A549 (cell line): Measurements from ENCODE around the gene RBM15. TPM values are rescaled to one million over a fixed set of nuclear protein-coding genes. Genes with fewer than 3 reads are reported as not detected.

Experiments
- ATAC-seq, 2 experiments: fragments of 200-7000 bp in 1 of 2; fragments of >200 bp in 1 of 2; cut with Nextera tagmentation in 1 of 2; cut with Tn5 transposase in 1 of 2; 3 replicates each; pipeline versions ENCODE4 v1.8.0 to v1.9.1; 2018 to 2020; ENCODE audit warnings: mild to moderate bottlenecking in 1 of 2, moderate library complexity in 1 of 2
- CTCF ChIA-PET: fragments of 300-600 bp; sonication (Branson Sonifier 250); formaldehyde crosslinking; extraction: SDS; loops from one replicate; lab custom pipeline; 2021; ENCODE audit warnings: antibody characterized with exemption, inconsistent platforms; lab: Yijun Ruan, JAX
- POLR2A ChIA-PET: fragments of 350-600 bp; formaldehyde crosslinking; extraction: SDS; loops from one replicate; lab custom pipeline; 2021; ENCODE audit warnings: antibody characterized with exemption, inconsistent platforms; lab: Yijun Ruan, JAX
- DNase-seq, 2 experiments: peaks; one replicate each; pipeline versions ENCODE4 v3.0.0 to v3.0.0-alpha.2; 2011 to 2016; ENCODE audit warnings: low read depth in 1 of 2, low spot score in 1 of 2
- FAIRE-seq: peaks from 2 replicates; lab custom pipeline; 2011; peaks lifted over from hg19 to GRCh38; lab: Jason Lieb, UNC
- H3K27ac ChIP-seq, 2 experiments: fragments of >200 bp; sonication (Bioruptor Twin); formaldehyde crosslinking; 3 replicates each; pipeline ENCODE4 v1.5.1; 2016 to 2017
- H3K4me1 ChIP-seq: fragments of >200 bp; sonication (Bioruptor Twin); formaldehyde crosslinking; 3 replicates; pipeline ENCODE4 v1.6.1; 2016
- H3K4me2 ChIP-seq: fragments of >200 bp; sonication (Bioruptor Twin); formaldehyde crosslinking; 3 replicates; pipeline ENCODE4 v1.6.1; 2016
- H3K4me3 ChIP-seq: fragments of >200 bp; sonication (Bioruptor Twin); formaldehyde crosslinking; 3 replicates; pipeline ENCODE4 v1.5.1; 2016
- H3K9me3 ChIP-seq: fragments of >200 bp; sonication (Bioruptor Twin); formaldehyde crosslinking; 3 replicates; pipeline ENCODE4 v1.6.1; 2016
- BHLHE40 ChIP-seq: IDR thresholded peaks from 2 replicates; pipeline ENCODE4 v1.6.1; 2012; ENCODE audit warnings: low read depth, low read length, inconsistent platforms
- CBX8 ChIP-seq: fragments of 200-600 bp; sonication (generic); IDR thresholded peaks from 2 replicates; pipeline ENCODE4 v1.6.1; 2016
- CHD2 ChIP-seq: fragments of 150-350 bp; IDR thresholded peaks from 2 replicates; pipeline ENCODE4 v1.6.1; 2014; ENCODE audit warnings: low read length; ENCODE audit not compliant: partially characterized antibody
- EHF ChIP-seq: fragments of 250-450 bp; sonication (Bioruptor Pico); IDR thresholded peaks from 2 replicates; pipeline ENCODE4 v1.5.0; 2020; ENCODE audit warnings: mild to moderate bottlenecking
- EHMT2 ChIP-seq: fragments of 200-600 bp; sonication (generic); IDR thresholded peaks from 2 replicates; pipeline ENCODE4 v1.6.1; 2016; ENCODE audit warnings: antibody characterized with exemption, low read depth, mild to moderate bottlenecking, moderate library complexity
- EP300 ChIP-seq, 2 experiments: fragments of >200 bp; sonication (Bioruptor Twin); formaldehyde crosslinking; IDR thresholded peaks; 2 replicates in 1 of 2; 3 replicates in 1 of 2; pipeline ENCODE4 v1.6.1; 2016 to 2017
- FOSB ChIP-seq: fragments of 250-450 bp; sonication (Bioruptor Pico); IDR thresholded peaks from 2 replicates; pipeline ENCODE4 v1.5.0; 2020; ENCODE audit warnings: mild to moderate bottlenecking, moderate library complexity
- FOSL2 ChIP-seq, 2 experiments: fragments of 450-650 bp in 1 of 2; fragments of >200 bp in 1 of 2; sonication (Bioruptor Twin) in 1 of 2; formaldehyde crosslinking; IDR thresholded peaks; 2 replicates each; pipeline versions ENCODE4 v1.5.0 to v1.6.1; 2016 to 2020; ENCODE audit warnings: mild to moderate bottlenecking in 1 of 2, moderate library complexity in 1 of 2
- FOXS1 ChIP-seq: fragments of 250-450 bp; sonication (Bioruptor Pico); IDR thresholded peaks from 2 replicates; pipeline ENCODE4 v1.5.0; 2020; ENCODE audit warnings: mild to moderate bottlenecking, moderate library complexity
- HDAC2 ChIP-seq: fragments of 200-600 bp; sonication (generic); IDR thresholded peaks from 2 replicates; pipeline ENCODE4 v1.6.1; 2016
- HOXB13 ChIP-seq: fragments of 250-450 bp; sonication (Bioruptor Pico); IDR thresholded peaks from 2 replicates; pipeline ENCODE4 v1.5.0; 2020; ENCODE audit warnings: low read depth, mild to moderate bottlenecking, moderate library complexity
- HOXB5 ChIP-seq: fragments of 250-450 bp; sonication (Bioruptor Pico); IDR thresholded peaks from 2 replicates; pipeline ENCODE4 v1.5.0; 2020; ENCODE audit warnings: mild to moderate bottlenecking, moderate library complexity
- JUN ChIP-seq, 2 experiments: fragments of >200 bp; sonication (Bioruptor Twin); formaldehyde crosslinking; IDR thresholded peaks; 2 replicates in 1 of 2; 3 replicates in 1 of 2; pipeline ENCODE4 v1.6.1; 2016 to 2017
- KDM5A ChIP-seq: fragments of 200-600 bp; sonication (generic); IDR thresholded peaks from 2 replicates; pipeline ENCODE4 v1.6.1; 2016; ENCODE audit warnings: antibody characterized with exemption, mild to moderate bottlenecking
- MAFK ChIP-seq: fragments of 450-650 bp; IDR thresholded peaks from 2 replicates; pipeline ENCODE4 v1.6.1; 2014; ENCODE audit not compliant: partially characterized antibody
- NFE2L2 ChIP-seq: fragments of 150-350 bp; conservative IDR thresholded peaks from 2 replicates; pipeline ENCODE4 v1.6.1; 2014; ENCODE audit warnings: low read length
- NPAS2 ChIP-seq: fragments of 250-450 bp; sonication (Bioruptor Pico); IDR thresholded peaks from 2 replicates; pipeline ENCODE4 v1.8.0; 2022; ENCODE audit warnings: mild to moderate bottlenecking, moderate library complexity, borderline replicate concordance
- PBX3 ChIP-seq: IDR thresholded peaks from 2 replicates; pipeline ENCODE4 v1.6.1; 2012
- POLR2A ChIP-seq: IDR thresholded peaks from 2 replicates; pipeline ENCODE4 v1.6.1; 2012; ENCODE audit warnings: mild to moderate bottlenecking, low read length
- POLR2AphosphoS2 ChIP-seq: conservative IDR thresholded peaks from 2 replicates; pipeline ENCODE4 v1.6.1; 2012; ENCODE audit warnings: low read length, improper control_type of control experiment, inconsistent platforms
- REST ChIP-seq: fragments of 200-600 bp; sonication (generic); IDR thresholded peaks from 2 replicates; pipeline ENCODE4 v1.6.1; 2016; ENCODE audit warnings: antibody characterized with exemption, mild to moderate bottlenecking, moderate library complexity
- SMC3 ChIP-seq: fragments of >200 bp; sonication (Bioruptor Twin); formaldehyde crosslinking; IDR thresholded peaks from 3 replicates; pipeline ENCODE4 v1.6.1; 2018; ENCODE audit warnings: inconsistent platforms
- SREBF2 ChIP-seq: fragments of 450-650 bp; IDR thresholded peaks from 2 replicates; pipeline ENCODE4 v1.6.1; 2014; ENCODE audit warnings: mild to moderate bottlenecking, moderate library complexity
- TFCP2L1 ChIP-seq: fragments of 250-450 bp; sonication (Bioruptor Pico); IDR thresholded peaks from 2 replicates; pipeline ENCODE4 v1.5.0; 2021; ENCODE audit warnings: mild to moderate bottlenecking
- USF2 ChIP-seq: fragments of 450-650 bp; IDR thresholded peaks from 2 replicates; pipeline ENCODE4 v1.6.1; 2014; ENCODE audit warnings: antibody characterized with exemption
- ZSCAN20 ChIP-seq: fragments of 250-450 bp; sonication (Bioruptor Pico); IDR thresholded peaks from 2 replicates; pipeline ENCODE4 v1.8.0; 2022; ENCODE audit warnings: mild to moderate bottlenecking, moderate library complexity
- WGBS: methylation state at CpG from one replicate; pipeline ENCODE4 v1.1.6; 2017; ENCODE audit errors: missing lambda C conversion rate; 5-methylcytosine and 5-hydroxymethylcytosine counted together
- polyA plus RNA-seq, 4 experiments: library from polyadenylated mRNA; depleted of rRNA in 3 of 4; stranded (reverse); fragments of >200 nt; fragmentation: RNase III in 1 of 4; extraction: RNeasy Plus Mini Kit Qiagen cat#74134 plus additional on column Dnase treatment in 1 of 4; gene quantifications; 2 replicates in 3 of 4; 3 replicates in 1 of 4; pipeline ENCODE4 v1.2.3, GENCODE V29; 2011 to 2017

Gene RBM15
- polyA plus RNA-seq, 2 of the 4 experiments (the other 2 are of a cell fraction): 8.7 to 14.0 TPM

- H3K4me1 ChIP-seq: peaks cover 83% of the 10 kb centered on the region
These were observed 5.0 kb downstream of the RBM15 start for GRCh38 chr1:110344152-110344551.

GRCh38 chr1:110345480-110345879 is 6.3 kb downstream of the RBM15 start:
- Histone ChIP-seq H3K4me1 (peaks cover 85% of the 10 kb centered on the region), H3K27ac (no peak overlapping the region), H3K4me3 (no peak overlapping the region), H3K4me2 (peak overlapping the region; percentile 90; the same call in 2 of the 3 replicates), H3K9me3 (no peaks in the 10 kb centered on the region)
- POLR2A ChIA-PET: no interaction called here
- TF ChIP-seq HOXB13: no peak
- TF ChIP-seq REST: no peak
- no peak for TF ChIP-seq FOSB
- TF ChIP-seq BHLHE40: no peak
- no peak for TF ChIP-seq POLR2AphosphoS2
- no peak for TF ChIP-seq POLR2A
- no peak for TF ChIP-seq NPAS2 (CRISPR knock-in tag)
- TF ChIP-seq TFCP2L1: no peak
- no peak for TF ChIP-seq MAFK
- TF ChIP-seq FOXS1 (CRISPR knock-in tag): no peak
- no peak for TF ChIP-seq USF2
- WGBS: 77% methylated on average over 3 of the region's 3 CpGs
- CTCF ChIA-PET: no interaction called here
- no peak for DNase-seq
- no peak for FAIRE-seq
- ATAC-seq: no peak

More at GRCh38 chr1:110344152-110344551, 5.0 kb downstream of the RBM15 start:
- Histone ChIP-seq H3K27ac (no peak overlapping the region), H3K9me3 (no peaks in the 10 kb centered on the region)
- CTCF ChIA-PET: no interaction called here
- 84% methylated on average over 3 of the region's 3 CpGs for WGBS
- TF ChIP-seq EHF (no peak), NFE2L2 (no peak), ZSCAN20 (CRISPR knock-in tag) (no peak), HDAC2 (no peak), CBX8 (no peak), HOXB5 (no peak), FOSL2 (IDR thresholded peaks at IDR 0.05) (no peak), FOSL2 (CRISPR knock-in tag; IDR thresholded peaks at IDR 0.05) (no peak), HOXB13 (no peak), KDM5A (no peak), JUN (IDR thresholded peaks at IDR 0.05) (no peak), SMC3 (no peak), SREBF2 (no peak), EP300 (IDR thresholded peaks at IDR 0.05) (no peak), MAFK (no peak)
- TF ChIP-seq, all 56 proteins: peak for 0
- DNase-seq: no peak
- peak overlapping the region; percentile 90 for H3K4me2 ChIP-seq
- H3K4me3 ChIP-seq: no peak overlapping the region
- POLR2A ChIA-PET: no interaction called here
- no peak for FAIRE-seq
- ATAC-seq: no peak

GRCh38 chr1:110346690-110347089 is 7.5 kb downstream of the RBM15 start:
- ChIA-PET POLR2A (no interaction called here), CTCF (interaction anchor here (1.4 kb wide), 1 partner anchor 8 kb away, joined by 6 read pairs; the partner anchor contains the start of gene RBM15)
- no peak overlapping the region for H3K4me2 ChIP-seq
- no peak overlapping the region for H3K4me3 ChIP-seq
- no peak overlapping the region for H3K27ac ChIP-seq
- DNase-seq: no peak
- WGBS: 85% methylated on average over 9 of the region's 9 CpGs
- TF ChIP-seq CHD2: no peak
- TF ChIP-seq MAFK: no peak
- TF ChIP-seq EHMT2: no peak
- TF ChIP-seq PBX3: no peak
- no peak for TF ChIP-seq ZSCAN20 (CRISPR knock-in tag)
- H3K9me3 ChIP-seq: no peaks in the 10 kb centered on the region
- H3K4me1 ChIP-seq: peaks cover 84% of the 10 kb centered on the region
- ATAC-seq: no peak
- FAIRE-seq: no peak
